K562 (cell line): ENCODE data around the gene DPEP2NB. TPM values are rescaled to one million over a fixed set of nuclear protein-coding genes. Genes with fewer than 3 reads are reported as not detected.

Experiments
- CLOCK ChIP-seq: fragments of 250-450 bp; sonication (Bioruptor Pico); IDR thresholded peaks from 2 replicates; pipeline ENCODE4 v1.4.0; 2020; ENCODE audit warnings: mild to moderate bottlenecking, moderate library complexity, borderline replicate concordance
- NFXL1 ChIP-seq: fragments of 450-650 bp; formaldehyde crosslinking; IDR thresholded peaks from 2 replicates; pipeline ENCODE4 v1.4.0; 2021; ENCODE audit warnings: mild to moderate bottlenecking
- ZNF354B ChIP-seq: fragments of 250-450 bp; sonication (Bioruptor Pico); IDR thresholded peaks from 2 replicates; pipeline ENCODE4 v1.4.0; 2020
- ZNF511 ChIP-seq: sonication (generic); formaldehyde crosslinking; IDR thresholded peaks from 2 replicates; pipeline ENCODE4 v1.8.0; 2022; ENCODE audit warnings: mild to moderate bottlenecking, missing genetic modification reagents
- ZNF740 ChIP-seq, 3 experiments: fragments of 200-800 bp in 1 of 3; sonication (Bioruptor generic) in 1 of 3; sonication (generic) in 1 of 3; formaldehyde crosslinking in 1 of 3; IDR thresholded peaks; 2 replicates each; pipeline versions ENCODE4 v1.6.1 to v1.8.0; 2016 to 2022; ENCODE audit warnings: mild to moderate bottlenecking in 2 of 3, missing compliant biosample characterization in 2 of 3, missing genetic modification characterization in 2 of 3, missing genetic modification reagents in 1 of 3
- polyA plus RNA-seq, 8 experiments: library from polyadenylated mRNA; depleted of rRNA in 4 of 8; stranded (reverse) in 5 of 8; unstranded in 3 of 8; fragments of >200 nt; fragmentation: Nextera tagmentation in 2 of 8; fragmentation: Illumina TruSeq in 1 of 8; extraction: Ambion mirVana in 2 of 8; extraction: Trizol in 1 of 8; gene quantifications; 2 replicates each; pipeline versions ENCODE4 v1.2.1 to v1.2.3, GENCODE V29; 2011 to 2014; ENCODE audit warnings: inconsistent platforms in 1 of 8, missing spikeins in 1 of 8
- total RNA-seq, 7 experiments: library from RNA; depleted of rRNA in 6 of 7; stranded (reverse); fragments of >200 nt in 6 of 7; fragmentation: Illumina TruSeq in 2 of 7; extraction: Trizol in 2 of 7; gene quantifications; 2 replicates each; pipeline versions ENCODE4 v1.2.1 to v1.2.3, GENCODE V29; 2011 to 2021; ENCODE audit warnings: low replicate concordance in 1 of 7

The DPEP2NB gene
- total and polyA plus RNA-seq, 9 of the 15 experiments (the other 6 are each of a cell fraction or from before 2014, with no cell fraction given), result not detected

GRCh38 chr16:67964477-67965131 lies 51.1 kb downstream of the DPEP2NB start (continued):
- TF ChIP-seq ZNF740 (CRISPR knock-in tag; IDR thresholded peaks at IDR 0.05) (no peak), ZNF740 (tag; IDR thresholded peaks at IDR 0.05) (no peak), ZNF354B (no peak), NFXL1 (CRISPR knock-in tag) (no peak), CLOCK (CRISPR knock-in tag) (no peak), ZNF511 (no peak)
- TF ChIP-seq, all 486 proteins: peak for 0
